Endometrial microvascular endothelial cells (primary cell): Measurements from ENCODE around the gene HCN4. TPM values are rescaled to one million over a fixed set of nuclear protein-coding genes. Genes with fewer than 3 reads are reported as not detected.

Experiments
- in situ Hi-C: cut with HindIII; loops from 2 replicates; pipeline ENCODE4 v1.10.0; 2017; ENCODE audit warnings: low sequenced_read_pairs, low pct_unique_long_range_greater_than_20kb; ENCODE audit errors: inconsistent ontology term
- total RNA-seq: library from RNA; depleted of rRNA; stranded (reverse); fragments of >200 nt; gene quantifications from one replicate; pipeline ENCODE4 v1.2.3, GENCODE V29; 2015; ENCODE audit errors: inconsistent ontology term

HCN4 gene
- total RNA-seq, 1 donor from 2014 or later = not detected

DNA sequence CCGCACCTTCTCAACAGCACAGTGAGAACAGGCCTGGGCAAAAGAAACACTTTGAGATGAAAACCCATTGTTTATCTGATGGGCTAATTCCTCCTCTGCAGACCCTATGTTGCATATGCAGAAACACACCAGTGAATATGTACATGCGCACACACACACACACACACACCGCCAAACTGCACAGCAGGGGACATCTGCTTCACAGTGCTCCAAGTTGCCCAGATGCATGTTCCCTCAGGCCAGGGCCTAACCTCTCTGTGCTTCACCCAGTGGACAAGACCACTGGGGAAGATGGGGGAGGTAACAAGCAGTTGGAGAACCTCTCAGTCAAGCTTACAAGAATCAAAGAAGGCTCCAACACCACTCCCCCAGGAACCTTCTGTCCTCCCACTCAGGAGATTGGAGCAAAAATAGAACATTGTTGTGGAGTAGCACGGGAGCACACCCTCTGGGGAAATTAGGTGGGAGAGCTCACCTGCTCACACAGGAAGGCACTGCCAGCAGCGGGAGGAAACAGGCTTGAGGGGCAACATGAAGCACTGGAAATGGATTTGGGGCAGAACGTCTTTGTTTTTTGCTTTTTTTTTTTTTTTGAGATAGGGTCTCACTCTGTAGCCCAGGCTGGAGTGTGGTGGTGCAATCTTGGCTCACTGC, 13.0 kb downstream of the HCN4 start:
- in situ Hi-C loops = no loop called here

DNA sequence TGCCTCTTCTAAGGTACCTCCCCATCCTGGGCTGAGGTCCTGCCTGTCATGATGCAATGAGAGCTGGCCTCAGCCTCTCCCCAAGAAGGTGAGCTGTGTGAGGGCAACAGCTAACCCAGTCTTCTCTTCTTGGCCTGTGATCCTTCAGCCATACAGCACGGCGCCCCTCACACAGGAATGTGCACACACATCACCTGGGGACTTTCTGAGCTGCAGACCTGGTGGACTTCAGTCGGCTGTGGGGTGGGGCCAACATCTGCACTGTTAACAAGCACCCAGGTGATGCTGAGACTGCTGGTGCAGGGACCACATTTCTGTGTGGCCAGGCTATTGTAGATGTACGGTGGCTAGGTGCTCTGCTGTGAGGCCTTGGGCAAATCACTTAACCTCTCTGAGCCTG, 14.5 kb downstream of the HCN4 start:
- in situ Hi-C loops = no loop called here

GRCh38 chr15:73353734-73354133, 15.0 kb downstream of the HCN4 start:
- in situ Hi-C loops = no loop called here

GRCh38 chr15:73352082-73352481, 16.7 kb downstream of the HCN4 start:
- in situ Hi-C loops = no loop called here

GRCh38 chr15:73349191-73349590, 19.6 kb downstream of the HCN4 start:
- in situ Hi-C loops = no loop called here

DNA sequence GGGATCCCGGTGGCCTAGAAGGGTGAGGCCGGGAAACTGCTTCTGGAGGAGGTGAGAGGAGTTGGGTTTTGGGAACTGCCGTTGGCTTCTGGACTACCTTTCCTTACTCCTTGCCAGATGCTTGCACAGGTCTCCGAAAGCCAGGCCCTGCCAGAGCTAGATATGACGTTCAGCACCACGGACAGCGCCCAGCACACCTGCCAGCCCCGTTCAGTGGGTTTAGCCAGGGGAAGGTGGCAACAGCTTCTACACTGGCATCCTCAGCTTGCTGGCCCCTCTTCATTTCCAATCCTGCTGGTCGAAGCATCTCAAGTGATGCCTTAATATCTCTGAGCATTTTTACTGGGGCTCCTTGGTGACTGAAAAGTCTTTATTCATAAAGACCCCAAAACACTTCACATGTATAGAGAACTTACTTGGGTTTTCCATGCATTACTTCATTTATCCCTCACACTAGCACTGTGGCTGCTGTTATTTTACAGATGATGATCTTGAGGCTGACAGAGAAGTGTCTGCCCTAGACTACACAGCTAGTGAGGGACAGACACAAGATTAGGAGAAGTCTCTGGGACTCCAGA, 21.9 kb downstream of the HCN4 start:
- in situ Hi-C loops = no loop called here

DNA sequence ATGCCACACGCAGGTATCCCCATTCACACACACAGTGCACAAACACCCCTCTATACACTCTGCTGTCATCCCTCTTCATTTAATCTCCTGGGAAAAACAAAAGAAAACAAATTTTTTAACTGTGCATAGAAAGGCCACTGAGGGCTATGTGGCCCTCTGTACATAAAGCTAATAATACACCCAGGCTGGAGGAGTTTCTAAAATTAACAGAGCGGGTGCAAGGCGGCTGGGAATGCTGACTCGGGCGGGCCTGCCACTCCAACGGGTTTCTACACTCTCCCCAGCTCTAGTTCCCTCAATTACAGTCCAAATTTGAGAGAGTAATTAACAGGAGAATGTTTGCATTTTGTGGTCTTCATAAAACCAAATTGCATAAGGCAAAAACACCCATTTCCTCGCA, 23.1 kb downstream of the HCN4 start:
- in situ Hi-C loops = no loop called here

GRCh38 chr15:73344056-73344455, 24.7 kb downstream of the HCN4 start:
- in situ Hi-C loops = no loop called here

GRCh38 chr15:73341886-73342600, 26.7 kb downstream of the HCN4 start:
- in situ Hi-C loops = no loop called here

GRCh38 chr15:73340502-73341192, 28.1 kb downstream of the HCN4 start:
- in situ Hi-C loops = no loop called here

- in situ Hi-C loops = no loop called here
Observed at GRCh38 chr15:73338606-73339374, 30.0 kb downstream of the HCN4 start.

GRCh38 chr15:73338058-73338457, 30.7 kb downstream of the HCN4 start:
- in situ Hi-C loops = no loop called here

- in situ Hi-C loops = no loop called here
Observed at GRCh38 chr15:73337187-73337586, 31.6 kb downstream of the HCN4 start.

DNA sequence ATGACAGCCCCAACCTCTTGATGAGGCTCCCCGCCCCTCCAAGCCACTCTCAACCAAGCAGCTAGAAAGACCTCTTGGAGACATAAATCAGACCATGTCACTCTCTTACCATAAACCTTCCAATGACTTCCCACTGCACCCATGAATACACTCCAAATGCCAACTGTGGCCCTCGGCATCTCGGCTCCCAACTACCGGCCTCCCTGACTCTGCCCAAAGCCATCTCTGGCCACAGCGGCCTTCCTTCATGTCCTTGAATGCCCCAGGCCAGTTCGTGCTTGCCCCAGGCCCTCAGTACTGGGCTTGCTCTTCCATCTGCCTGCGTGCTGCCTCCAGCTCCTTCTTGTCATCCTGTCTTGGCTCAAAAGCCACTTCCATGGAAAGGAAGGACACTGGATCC, 32.0 kb downstream of the HCN4 start:
- in situ Hi-C loops = no loop called here

- in situ Hi-C loops = no loop called here
Observed at GRCh38 chr15:73335471-73335870, 33.3 kb downstream of the HCN4 start.

DNA sequence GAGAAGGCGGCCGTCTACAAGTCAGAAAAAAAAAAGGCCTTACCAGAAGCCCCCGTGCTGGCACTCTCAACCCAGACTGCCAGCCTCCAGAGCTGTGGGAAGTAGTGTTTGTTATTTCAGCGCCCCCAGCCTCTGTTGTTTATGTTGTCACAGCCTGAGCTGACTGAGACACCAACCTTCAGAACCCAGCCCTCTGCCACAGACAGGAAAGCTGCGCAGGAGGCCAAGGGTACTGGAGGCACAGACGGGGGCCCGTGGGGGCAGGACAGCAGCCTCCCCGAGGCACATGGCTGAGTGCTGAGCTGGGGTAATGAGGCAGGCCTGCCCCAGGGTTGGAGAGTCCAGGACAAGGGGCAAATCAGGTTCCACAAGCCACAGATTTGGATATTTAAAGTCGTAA, 33.7 kb downstream of the HCN4 start:
- in situ Hi-C loops = no loop called here

GRCh38 chr15:73334086-73334485, 34.7 kb downstream of the HCN4 start:
- in situ Hi-C loops = no loop called here

GRCh38 chr15:73333001-73333400, 35.8 kb downstream of the HCN4 start:
- in situ Hi-C loops = no loop called here
